B cell (primary cell): ENCODE data around the gene ZMIZ1.

ENCODE experiments used
- CTCF ChIP-seq: fragments of 200-600 bp; IDR thresholded peaks from one replicate; pipeline ENCODE4 v1.8.0; 2022; ENCODE audit warnings: antibody characterized with exemption, mild to moderate bottlenecking
- EZH2 ChIP-seq: IDR thresholded peaks from 2 replicates; pipeline ENCODE4 v1.6.1; 2012; ENCODE audit warnings: borderline replicate concordance, low read depth, mild to moderate bottlenecking, moderate library complexity, low read length; ENCODE audit not compliant: insufficient read depth, poor library complexity, severe bottlenecking

- TF ChIP-seq CTCF (no peak), EZH2 (no peak)
These were observed 282.6 kb downstream of the ZMIZ1 start for GRCh38 chr10:79351332-79351731.
